ENCODE data around the gene IFT57. TPM values are rescaled to one million over a fixed set of nuclear protein-coding genes. Genes with fewer than 3 reads are reported as not detected.

The IFT57 gene
- total RNA-seq, 1 donor from 2014 or later = 43.1 TPM

DNA sequence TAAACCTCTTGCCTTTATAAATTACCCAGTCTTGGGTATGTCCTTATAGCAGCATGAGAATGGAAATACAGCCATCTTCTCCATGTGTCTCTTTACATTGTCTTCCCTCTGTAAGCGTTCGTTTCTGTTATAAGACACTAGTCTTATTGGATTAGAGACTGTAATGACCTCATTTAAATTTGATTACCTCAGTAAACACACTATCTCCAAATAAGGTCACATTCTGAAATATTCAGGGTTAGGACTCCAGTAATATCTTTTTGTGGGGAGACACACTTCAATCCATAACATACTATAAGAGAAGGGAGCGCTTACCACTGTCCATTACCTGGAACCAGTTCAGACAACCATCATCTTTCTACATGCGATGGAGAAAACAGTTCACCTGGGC is 97.1 kb downstream of the IFT57 start:
- TF ChIP-seq CTCF (IDR thresholded peaks at IDR 0.05; ENCODE audit: unreplicated experiment) = no peak
- Mint-ChIP-seq H3K27ac (no peak overlapping the region), H3K27me3 (ENCODE audit: low read depth) (no peaks in the 10 kb centered on the region), H3K4me3 (no peak overlapping the region), H3K36me3 (no peaks in the 10 kb centered on the region), H3K9me3 (peaks cover 4% of the 10 kb centered on the region), H3K4me1 (peaks cover 11% of the 10 kb centered on the region)
- no peak for DNase-seq (ENCODE audit: low spot score in 2 of 2, unreplicated experiment in 2 of 2)

DNA sequence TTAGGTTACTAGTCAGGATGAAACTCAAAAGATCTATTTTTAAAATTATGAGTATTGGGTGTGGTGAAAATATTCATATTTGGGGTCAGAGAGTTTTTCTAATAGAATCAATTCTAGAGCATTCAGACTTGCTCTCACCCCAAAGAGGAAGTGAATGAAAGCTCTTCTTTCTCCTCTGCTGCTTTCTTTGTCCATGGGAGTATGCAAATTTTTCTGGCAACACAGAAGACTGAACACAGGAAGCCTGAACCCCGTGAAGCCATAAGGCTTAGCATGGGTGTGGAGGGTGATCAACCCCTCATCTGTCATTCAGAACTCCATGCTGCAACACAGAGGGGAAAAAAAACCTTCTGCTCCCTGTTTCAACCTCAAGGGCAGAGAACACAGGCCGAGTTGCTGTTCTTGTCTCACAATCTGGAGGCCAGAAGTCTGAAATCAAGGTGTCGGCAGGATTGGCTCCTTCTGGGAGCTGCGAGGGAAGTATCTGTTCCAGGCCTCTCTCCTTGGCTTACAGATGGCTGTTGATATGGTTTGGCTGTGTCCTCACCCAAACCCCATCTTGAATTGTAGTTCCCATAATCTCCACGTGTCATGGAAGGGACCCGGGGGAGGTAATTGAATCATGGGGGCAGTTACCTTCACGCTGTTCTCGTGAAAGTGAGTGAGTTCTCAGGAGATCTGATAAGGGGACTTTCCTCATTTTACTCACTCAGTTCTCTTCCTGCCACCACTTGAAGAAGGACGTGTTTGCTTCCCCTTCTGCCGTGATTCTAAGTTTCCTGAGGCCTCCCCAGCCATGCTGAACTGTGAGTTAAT is 97.7 kb downstream of the IFT57 start:
- H3K27me3 Mint-ChIP-seq (ENCODE audit: low read depth) = no peaks in the 10 kb centered on the region
- no peak overlapping the region for H3K27ac Mint-ChIP-seq
- no peak for TF ChIP-seq CTCF (IDR thresholded peaks at IDR 0.05; ENCODE audit: unreplicated experiment)
- DNase-seq (ENCODE audit: low spot score in 2 of 2, unreplicated experiment in 2 of 2) = no peak
- peaks cover 11% of the 10 kb centered on the region for H3K4me1 Mint-ChIP-seq
- peaks cover 4% of the 10 kb centered on the region for H3K9me3 Mint-ChIP-seq
- no peaks in the 10 kb centered on the region for H3K36me3 Mint-ChIP-seq
- H3K4me3 Mint-ChIP-seq = no peak overlapping the region

DNA sequence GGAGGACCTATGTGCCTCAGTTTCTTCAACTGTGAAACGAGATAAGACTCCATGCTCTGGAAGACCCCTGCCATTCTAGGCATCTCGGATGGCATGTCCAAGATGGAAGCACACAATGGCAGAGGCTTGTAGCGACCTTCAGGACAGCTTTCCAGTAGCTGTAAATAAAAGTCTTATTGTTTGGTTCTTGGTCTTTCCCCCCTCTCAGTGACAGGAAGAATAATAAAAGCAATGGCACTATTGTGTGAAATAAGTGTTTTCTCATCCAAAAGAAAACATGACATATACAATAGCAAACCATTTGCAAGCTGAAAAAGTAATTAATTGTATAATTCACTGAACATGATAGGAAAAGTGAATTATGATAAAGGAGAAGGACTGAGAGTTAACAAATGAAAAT is 98.9 kb downstream of the IFT57 start:
- H3K4me1 Mint-ChIP-seq = peaks cover 11% of the 10 kb centered on the region
- no peak overlapping the region for H3K27ac Mint-ChIP-seq

DNA sequence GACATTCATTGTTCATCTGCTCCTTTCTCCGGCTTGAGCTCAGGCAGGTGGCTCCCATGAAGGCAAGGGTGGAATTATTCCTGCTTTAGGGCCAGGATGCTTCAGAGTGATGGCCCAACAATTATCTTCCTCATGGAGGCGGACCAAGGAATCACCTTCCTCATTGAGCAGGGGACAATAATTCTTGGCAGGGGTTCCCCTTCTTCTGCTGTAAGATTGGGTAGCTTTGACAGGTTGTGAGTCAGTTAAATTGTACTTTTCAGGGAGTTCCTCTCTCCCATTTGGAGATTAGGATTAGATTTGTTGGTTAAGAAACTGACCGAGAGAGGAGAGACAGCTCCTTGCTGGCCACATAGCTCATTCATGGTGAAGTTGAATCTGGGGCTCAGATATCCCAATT is 99.9 kb downstream of the IFT57 start:
- H3K27ac Mint-ChIP-seq = no peak overlapping the region
- peaks cover 11% of the 10 kb centered on the region for H3K4me1 Mint-ChIP-seq
- DNase-seq (ENCODE audit: low spot score in 2 of 2, unreplicated experiment in 2 of 2) = no peak
- TF ChIP-seq CTCF (IDR thresholded peaks at IDR 0.05; ENCODE audit: unreplicated experiment) = no peak
- no peak overlapping the region for H3K4me3 Mint-ChIP-seq
- H3K36me3 Mint-ChIP-seq = no peaks in the 10 kb centered on the region
- H3K27me3 Mint-ChIP-seq (ENCODE audit: low read depth) = no peaks in the 10 kb centered on the region
- no peaks in the 10 kb centered on the region for H3K9me3 Mint-ChIP-seq

More for the DNA sequence above, 98.9 kb downstream of the IFT57 start:
- no peak overlapping the region for H3K4me3 Mint-ChIP-seq
- TF ChIP-seq CTCF (IDR thresholded peaks at IDR 0.05; ENCODE audit: unreplicated experiment) = no peak
- no peaks in the 10 kb centered on the region for H3K27me3 Mint-ChIP-seq (ENCODE audit: low read depth)
- DNase-seq (ENCODE audit: low spot score in 2 of 2, unreplicated experiment in 2 of 2) = no peak
- no peaks in the 10 kb centered on the region for H3K36me3 Mint-ChIP-seq
- peaks cover 2% of the 10 kb centered on the region for H3K9me3 Mint-ChIP-seq

GRCh38 chr3:108119398-108120104 is 102.7 kb downstream of the IFT57 start:
- H3K36me3 Mint-ChIP-seq = no peaks in the 10 kb centered on the region
- DNase-seq (ENCODE audit: low spot score in 2 of 2, unreplicated experiment in 2 of 2) = no peak
- TF ChIP-seq CTCF (IDR thresholded peaks at IDR 0.05; ENCODE audit: unreplicated experiment) = no peak
- peaks cover 25% of the 10 kb centered on the region for H3K4me1 Mint-ChIP-seq
- H3K9me3 Mint-ChIP-seq = no peaks in the 10 kb centered on the region
- no peak overlapping the region for H3K27ac Mint-ChIP-seq
- no peak overlapping the region for H3K4me3 Mint-ChIP-seq
- H3K27me3 Mint-ChIP-seq (ENCODE audit: low read depth) = no peaks in the 10 kb centered on the region
